ENCODE data around the gene GLB1L2. TPM values are rescaled to one million over a fixed set of nuclear protein-coding genes. Genes with fewer than 3 reads are reported as not detected.

Gene GLB1L2
- total RNA-seq, 2 experiments from 2014 or later: 1.2 to 1.9 TPM

GRCh38 chr11:134374171-134374570 lies 42.4 kb downstream of the GLB1L2 start:
- H3K36me3 Mint-ChIP-seq (ENCODE audit: low read depth): no peaks in the 10 kb centered on the region
- DNase-seq: no peak
- CTCF ChIA-PET: no interaction called here
- no peaks in the 10 kb centered on the region for H3K4me1 Mint-ChIP-seq (ENCODE audit: low read depth)
- H3K27ac Mint-ChIP-seq: no peak overlapping the region
- no peak for ATAC-seq
- POLR2A ChIA-PET: no interaction called here
- H3K4me3 Mint-ChIP-seq: no peak overlapping the region
- no peaks in the 10 kb centered on the region for H3K9me3 Mint-ChIP-seq (ENCODE audit: insufficient read depth)
- H3K27me3 Mint-ChIP-seq (ENCODE audit: low read depth): no peaks in the 10 kb centered on the region

GRCh38 chr11:134374891-134375550 lies 43.2 kb downstream of the GLB1L2 start:
- ChIA-PET CTCF (no interaction called here), POLR2A (no interaction called here)
- no peak for DNase-seq
- no peak for ATAC-seq
- H3K4me3 Mint-ChIP-seq: no peak overlapping the region
- H3K9me3 Mint-ChIP-seq (ENCODE audit: insufficient read depth): no peaks in the 10 kb centered on the region
- no peaks in the 10 kb centered on the region for H3K36me3 Mint-ChIP-seq (ENCODE audit: low read depth)
- no peaks in the 10 kb centered on the region for H3K27me3 Mint-ChIP-seq (ENCODE audit: low read depth)
- H3K4me1 Mint-ChIP-seq (ENCODE audit: low read depth): no peaks in the 10 kb centered on the region
- no peak overlapping the region for H3K27ac Mint-ChIP-seq

- Mint-ChIP-seq H3K4me3 (no peak overlapping the region), H3K36me3 (ENCODE audit: low read depth) (no peaks in the 10 kb centered on the region), H3K27ac (no peak overlapping the region), H3K4me1 (ENCODE audit: low read depth) (no peaks in the 10 kb centered on the region), H3K27me3 (ENCODE audit: low read depth) (no peaks in the 10 kb centered on the region), H3K9me3 (ENCODE audit: insufficient read depth) (no peaks in the 10 kb centered on the region)
- DNase-seq (no peak), ATAC-seq (no peak)
- CTCF ChIA-PET: no interaction called here
- POLR2A ChIA-PET: no interaction called here
These were observed 44.5 kb downstream of the GLB1L2 start for GRCh38 chr11:134376150-134376921.

GRCh38 chr11:134377876-134378275 lies 46.1 kb downstream of the GLB1L2 start:
- no peak overlapping the region for H3K4me3 Mint-ChIP-seq
- DNase-seq (no peak), ATAC-seq (no peak)
- no peaks in the 10 kb centered on the region for H3K27me3 Mint-ChIP-seq (ENCODE audit: low read depth)
- no peaks in the 10 kb centered on the region for H3K36me3 Mint-ChIP-seq (ENCODE audit: low read depth)
- no peaks in the 10 kb centered on the region for H3K4me1 Mint-ChIP-seq (ENCODE audit: low read depth)
- no peaks in the 10 kb centered on the region for H3K9me3 Mint-ChIP-seq (ENCODE audit: insufficient read depth)
- CTCF ChIA-PET: no interaction called here
- H3K27ac Mint-ChIP-seq: no peak overlapping the region
- POLR2A ChIA-PET: interaction anchor here (1.6 kb wide), 1 partner anchor 154 kb away, joined by 3 read pairs; the partner anchor contains the start of genes NCAPD3 and VPS26B

- H3K27me3 Mint-ChIP-seq (ENCODE audit: low read depth): no peaks in the 10 kb centered on the region
- POLR2A ChIA-PET: interaction anchor here (1.6 kb wide), 1 partner anchor 155 kb away, joined by 3 read pairs; the partner anchor contains the start of genes NCAPD3 and VPS26B
- no peak overlapping the region for H3K27ac Mint-ChIP-seq
- no peaks in the 10 kb centered on the region for H3K36me3 Mint-ChIP-seq (ENCODE audit: low read depth)
- H3K9me3 Mint-ChIP-seq (ENCODE audit: insufficient read depth): no peaks in the 10 kb centered on the region
- no peaks in the 10 kb centered on the region for H3K4me1 Mint-ChIP-seq (ENCODE audit: low read depth)
- no peak for DNase-seq
- no peak for ATAC-seq
- CTCF ChIA-PET: no interaction called here
- H3K4me3 Mint-ChIP-seq: no peak overlapping the region
These were observed 47.5 kb downstream of the GLB1L2 start for GRCh38 chr11:134379241-134379640.

- CTCF ChIA-PET: no interaction called here
- Mint-ChIP-seq H3K9me3 (ENCODE audit: insufficient read depth) (no peaks in the 10 kb centered on the region), H3K4me1 (ENCODE audit: low read depth) (no peaks in the 10 kb centered on the region), H3K36me3 (ENCODE audit: low read depth) (no peaks in the 10 kb centered on the region), H3K27me3 (ENCODE audit: low read depth) (peaks cover 4% of the 10 kb centered on the region), H3K27ac (no peak overlapping the region), H3K4me3 (no peak overlapping the region)
- ATAC-seq: no peak
- DNase-seq: no peak
- POLR2A ChIA-PET: no interaction called here
These were observed 48.4 kb downstream of the GLB1L2 start for GRCh38 chr11:134380229-134380628.

GRCh38 chr11:134380785-134381184 lies 49.0 kb downstream of the GLB1L2 start:
- no peaks in the 10 kb centered on the region for H3K9me3 Mint-ChIP-seq (ENCODE audit: insufficient read depth)
- ChIA-PET CTCF (no interaction called here), POLR2A (no interaction called here)
- peaks cover 6% of the 10 kb centered on the region for H3K27me3 Mint-ChIP-seq (ENCODE audit: low read depth)
- DNase-seq: no peak
- H3K36me3 Mint-ChIP-seq (ENCODE audit: low read depth): no peaks in the 10 kb centered on the region
- no peak overlapping the region for H3K4me3 Mint-ChIP-seq
- H3K27ac Mint-ChIP-seq: no peak overlapping the region
- ATAC-seq: no peak
- peaks cover under 1% of the 10 kb centered on the region for H3K4me1 Mint-ChIP-seq (ENCODE audit: low read depth)

GRCh38 chr11:134382257-134382656 lies 50.5 kb downstream of the GLB1L2 start:
- DNase-seq (no peak), ATAC-seq (no peak)
- H3K27ac Mint-ChIP-seq: no peak overlapping the region
- CTCF ChIA-PET: no interaction called here
- H3K36me3 Mint-ChIP-seq (ENCODE audit: low read depth): no peaks in the 10 kb centered on the region
- POLR2A ChIA-PET: no interaction called here
- H3K4me3 Mint-ChIP-seq: no peak overlapping the region
- H3K4me1 Mint-ChIP-seq (ENCODE audit: low read depth): peaks cover 15% of the 10 kb centered on the region
- H3K27me3 Mint-ChIP-seq (ENCODE audit: low read depth): peaks cover 7% of the 10 kb centered on the region
- H3K9me3 Mint-ChIP-seq (ENCODE audit: insufficient read depth): no peaks in the 10 kb centered on the region

GRCh38 chr11:134382830-134383229 lies 51.0 kb downstream of the GLB1L2 start:
- H3K4me1 Mint-ChIP-seq (ENCODE audit: low read depth): peaks cover 18% of the 10 kb centered on the region
- no peaks in the 10 kb centered on the region for H3K36me3 Mint-ChIP-seq (ENCODE audit: low read depth)
- POLR2A ChIA-PET: no interaction called here
- DNase-seq (no peak), ATAC-seq (no peak)
- H3K9me3 Mint-ChIP-seq (ENCODE audit: insufficient read depth): no peaks in the 10 kb centered on the region
- peaks cover 7% of the 10 kb centered on the region for H3K27me3 Mint-ChIP-seq (ENCODE audit: low read depth)
- no peak overlapping the region for H3K27ac Mint-ChIP-seq
- CTCF ChIA-PET: no interaction called here
- no peak overlapping the region for H3K4me3 Mint-ChIP-seq

GRCh38 chr11:134383576-134384221 lies 51.9 kb downstream of the GLB1L2 start:
- CTCF ChIA-PET: no interaction called here
- H3K9me3 Mint-ChIP-seq (ENCODE audit: insufficient read depth): no peaks in the 10 kb centered on the region
- POLR2A ChIA-PET: no interaction called here
- no peak overlapping the region for H3K4me3 Mint-ChIP-seq
- no peak overlapping the region for H3K27ac Mint-ChIP-seq
- H3K27me3 Mint-ChIP-seq (ENCODE audit: low read depth): peaks cover 11% of the 10 kb centered on the region
- DNase-seq (no peak), ATAC-seq (no peak)
- H3K36me3 Mint-ChIP-seq (ENCODE audit: low read depth): no peaks in the 10 kb centered on the region
- H3K4me1 Mint-ChIP-seq (ENCODE audit: low read depth): peaks cover 18% of the 10 kb centered on the region

- no peak for DNase-seq
- Mint-ChIP-seq H3K27me3 (ENCODE audit: low read depth) (peaks cover 12% of the 10 kb centered on the region), H3K36me3 (ENCODE audit: low read depth) (no peaks in the 10 kb centered on the region), H3K4me3 (no peak overlapping the region), H3K9me3 (ENCODE audit: insufficient read depth) (no peaks in the 10 kb centered on the region), H3K27ac (no peak overlapping the region), H3K4me1 (ENCODE audit: low read depth) (peaks cover 18% of the 10 kb centered on the region)
- ChIA-PET CTCF (no interaction called here), POLR2A (no interaction called here)
- ATAC-seq: no peak
These were observed 52.6 kb downstream of the GLB1L2 start for GRCh38 chr11:134384406-134384805.

GRCh38 chr11:134385171-134385570 lies 53.4 kb downstream of the GLB1L2 start:
- Mint-ChIP-seq H3K4me1 (ENCODE audit: low read depth) (peaks cover 18% of the 10 kb centered on the region), H3K4me3 (no peak overlapping the region), H3K36me3 (ENCODE audit: low read depth) (no peaks in the 10 kb centered on the region), H3K9me3 (ENCODE audit: insufficient read depth) (no peaks in the 10 kb centered on the region), H3K27ac (no peak overlapping the region), H3K27me3 (ENCODE audit: low read depth) (peaks cover 12% of the 10 kb centered on the region)
- ChIA-PET CTCF (no interaction called here), POLR2A (no interaction called here)
- ATAC-seq (no peak), DNase-seq (no peak)

All from activated CD8-positive, alpha-beta T cell treated with anti-CD3 and anti-CD28 coated beads, Interleukin-2, amount 10 ng/mL, durations not matched to agents 7 days and 5 days (primary cell).